GM12891 (cell line): ENCODE data around the gene LBHD2.

ENCODE experiments used
- POLR2A ChIP-seq: IDR thresholded peaks from 2 replicates; pipeline ENCODE4 v1.6.1; 2011; ENCODE audit warnings: low read depth, low read length, control low read depth
- TAF1 ChIP-seq: IDR thresholded peaks from 2 replicates; pipeline ENCODE4 v1.6.1; 2011; ENCODE audit warnings: low read depth, low read length, control low read depth

- TF ChIP-seq TAF1, result no peak
- TF ChIP-seq POLR2A, result no peak
Measured at GRCh38 chr14:103085106-103086091, 1.4 kb downstream of the LBHD2 start.
